Right cardiac atrium (tissue), 5 donors: ENCODE measurements around the gene EVA1A. TPM values are rescaled to one million over a fixed set of nuclear protein-coding genes. Genes with fewer than 3 reads are reported as not detected.

Experiments
- ATAC-seq, 2 donors: fragments of 200-7000 bp; cut with Tn5 transposase; one replicate each; pipeline versions ENCODE4 v1.8.0 to v1.9.1; 2020; ENCODE audit warnings: moderate library complexity in 2 of 2, mild to moderate bottlenecking in 1 of 2
- DNase-seq, 3 donors: peaks; one replicate each; pipeline ENCODE4 v3.0.0-alpha.2; 2020
- H3K27ac ChIP-seq: one replicate; pipeline ENCODE4 v1.5.1; 2013; ENCODE audit warnings: mild to moderate bottlenecking, low read length, control low read depth, moderate library complexity
- H3K27me3 ChIP-seq: one replicate; pipeline ENCODE4 v1.6.1; 2013; ENCODE audit not compliant: control insufficient read depth, insufficient read depth
- H3K4me1 ChIP-seq: one replicate; pipeline ENCODE4 v1.6.1; 2013; ENCODE audit warnings: low read length; ENCODE audit not compliant: control insufficient read depth, insufficient read depth
- H3K4me3 ChIP-seq: one replicate; pipeline ENCODE4 v1.5.1; 2013; ENCODE audit warnings: low read length, control low read depth
- H3K9me3 ChIP-seq: one replicate; pipeline ENCODE4 v1.6.1; 2013; ENCODE audit warnings: low read length; ENCODE audit not compliant: control insufficient read depth
- WGBS: extraction: QIAGEN DNeasy Blood & Tissue Kit; methylation state at CpG from one replicate; pipeline ENCODE4 v1.1.7; 2013; 5-methylcytosine and 5-hydroxymethylcytosine counted together
- intact Hi-C, 4 donors: fragments of 100-400 bp; cut with DNase I; formaldehyde crosslinking; loops; one replicate each; pipeline versions ENCODE4 v1.11.0 to v1.14.0; 2022 to 2023
- polyA plus RNA-seq: library from polyadenylated mRNA; stranded (reverse); fragments of 200-250 nt; gene quantifications from one replicate; pipeline ENCODE4 v1.2.3, GENCODE V29; 2013
- total RNA-seq, 4 donors: library from RNA; stranded (reverse); fragmentation: NEBNext Ultra II Directional; extraction: Animal tissue kit (Norgen Biotek cat#: 25700); gene quantifications; one replicate each; pipeline ENCODE4 v1.2.1, GENCODE V29; 2021
- donor health status: healthy with polysubstance abuse.
- donor health status: DM: no; HTN: yes; CAD: no.
- donor health status: DM: no; HTN: no; CAD: no.
- donor health status: DM: no; HTN: yes; CAD: no; lungs with severe emphysema.
- donor health status: DM: yes; HTN: yes; CAD: no.

The EVA1A gene
- total and polyA plus RNA-seq, 5 donors = 0.24 to 0.66 (median 0.26) TPM; not detected in 2

- no peaks in the 10 kb centered on the region for H3K27me3 ChIP-seq
- WGBS = 57% methylated on average over 6 of the region's 6 CpGs
- no peaks in the 10 kb centered on the region for H3K4me1 ChIP-seq
- ATAC-seq = no peak
- no peak overlapping the region for H3K4me3 ChIP-seq
- intact Hi-C loops = no loop called here
- H3K27ac ChIP-seq = no peak overlapping the region
- no peaks in the 10 kb centered on the region for H3K9me3 ChIP-seq
- DNase-seq = no peak
These were observed 21.9 kb downstream of the EVA1A start for GRCh38 chr2:75538521-75539490.

GRCh38 chr2:75537658-75538057 lies 23.1 kb downstream of the EVA1A start:
- intact Hi-C loops = no loop called here
- DNase-seq = no peak
- H3K9me3 ChIP-seq = no peaks in the 10 kb centered on the region
- H3K27me3 ChIP-seq = no peaks in the 10 kb centered on the region
- H3K4me3 ChIP-seq = no peak overlapping the region
- H3K4me1 ChIP-seq = no peaks in the 10 kb centered on the region
- no peak overlapping the region for H3K27ac ChIP-seq
- ATAC-seq = no peak
- WGBS = 94% methylated on average over 3 of the region's 3 CpGs

DNA sequence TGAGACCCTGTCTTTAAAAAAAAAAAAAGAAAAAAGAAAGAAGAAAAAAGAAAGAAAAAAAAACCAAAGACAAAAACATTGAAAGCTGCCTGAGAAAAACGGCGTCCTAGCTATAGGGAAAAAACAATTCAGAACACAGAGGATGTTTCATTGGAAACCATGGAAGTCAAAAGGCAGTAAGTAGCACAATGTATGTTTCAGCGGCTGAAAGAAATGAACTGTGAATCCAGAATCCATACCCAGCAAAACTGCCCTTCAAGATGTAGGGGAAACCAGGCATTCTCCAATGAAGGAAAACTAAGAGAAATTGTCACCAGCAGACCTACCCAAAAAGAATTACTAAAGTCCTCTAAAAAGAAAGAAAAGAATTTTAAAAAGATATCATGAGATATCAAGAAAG lies 27.6 kb downstream of the EVA1A start:
- intact Hi-C loops = no loop called here
- WGBS = 90% methylated on average over 3 of the region's 3 CpGs
- ATAC-seq (no peak), DNase-seq (no peak)
- H3K4me3 ChIP-seq = no peak overlapping the region
- H3K9me3 ChIP-seq = no peaks in the 10 kb centered on the region
- H3K4me1 ChIP-seq = no peaks in the 10 kb centered on the region
- no peak overlapping the region for H3K27ac ChIP-seq
- H3K27me3 ChIP-seq = no peaks in the 10 kb centered on the region

DNA sequence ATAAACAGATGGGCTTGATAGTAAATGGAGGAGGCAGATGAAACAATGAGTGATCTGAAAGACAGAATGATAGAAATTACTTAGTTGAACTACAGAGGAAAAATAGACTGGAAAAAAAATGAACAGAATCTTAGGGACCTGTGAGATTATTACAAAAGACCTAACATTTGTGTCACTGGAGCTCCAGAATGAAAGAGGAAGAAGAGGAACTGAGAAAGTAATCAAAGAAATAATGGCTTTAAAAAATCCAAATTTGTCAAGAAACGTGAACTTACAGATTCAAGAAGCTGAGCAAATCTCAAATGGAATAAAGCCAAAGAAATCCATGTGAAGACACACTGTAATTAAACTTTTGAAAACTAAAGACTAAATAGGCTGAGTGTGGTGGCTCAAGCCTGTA lies 28.3 kb downstream of the EVA1A start:
- H3K27me3 ChIP-seq = no peaks in the 10 kb centered on the region
- ATAC-seq (no peak), DNase-seq (no peak)
- H3K4me1 ChIP-seq = no peaks in the 10 kb centered on the region
- intact Hi-C loops = no loop called here
- no peak overlapping the region for H3K4me3 ChIP-seq
- no peaks in the 10 kb centered on the region for H3K9me3 ChIP-seq
- WGBS = 52% methylated on average over 1 of the region's 1 CpG
- H3K27ac ChIP-seq = no peak overlapping the region

DNA sequence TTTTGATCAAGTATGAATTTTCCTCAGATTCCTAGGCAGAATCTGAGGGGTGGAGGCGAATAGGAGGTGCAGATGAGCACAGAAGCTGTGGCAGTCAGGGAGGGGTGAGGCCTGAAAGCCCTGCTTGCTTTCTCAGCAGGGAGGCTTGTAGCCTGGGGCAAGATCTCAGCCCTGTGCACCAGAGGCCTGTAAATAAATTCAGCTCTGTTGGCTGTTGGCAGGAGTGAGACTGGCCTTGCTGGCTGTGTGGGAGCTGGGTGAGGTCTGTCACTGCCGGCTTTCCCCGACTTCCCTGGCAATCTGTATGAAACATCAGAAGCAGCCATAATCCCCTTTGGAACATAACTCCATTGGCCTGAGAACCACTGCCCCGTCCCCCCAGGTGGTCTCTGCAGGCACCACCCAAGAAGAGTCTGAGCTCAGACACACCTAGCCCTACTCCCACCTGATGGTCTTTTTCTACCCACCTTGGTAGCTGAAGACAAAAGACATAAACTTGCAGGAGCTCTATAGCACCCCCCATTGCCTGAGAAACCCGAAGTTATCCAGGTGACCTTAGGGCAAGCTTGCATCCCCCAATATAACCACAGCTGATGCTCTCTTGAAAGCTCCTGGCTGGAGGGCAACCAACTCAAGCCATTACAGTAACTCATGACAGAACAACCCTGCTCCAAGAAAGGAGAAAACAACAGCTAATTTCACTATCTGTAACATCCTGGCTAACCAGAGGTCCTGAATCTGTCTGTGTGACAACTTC lies 32.3 kb downstream of the EVA1A start:
- Histone ChIP-seq H3K4me1 (no peaks in the 10 kb centered on the region), H3K4me3 (no peak overlapping the region), H3K27ac (no peak overlapping the region), H3K27me3 (no peaks in the 10 kb centered on the region), H3K9me3 (no peaks in the 10 kb centered on the region)
- intact Hi-C loops = no loop called here
- WGBS = 86% methylated on average over 5 of the region's 5 CpGs
- no peak for ATAC-seq
- DNase-seq = no peak

GRCh38 chr2:75527676-75528075 lies 33.1 kb downstream of the EVA1A start:
- Histone ChIP-seq H3K4me1 (no peaks in the 10 kb centered on the region), H3K27me3 (no peaks in the 10 kb centered on the region), H3K27ac (no peak overlapping the region), H3K9me3 (no peaks in the 10 kb centered on the region), H3K4me3 (no peak overlapping the region)
- DNase-seq = no peak
- ATAC-seq = no peak
- intact Hi-C loops = no loop called here
- 94% methylated on average over 1 of the region's 1 CpG for WGBS

GRCh38 chr2:75526842-75527241 lies 33.9 kb downstream of the EVA1A start:
- Histone ChIP-seq H3K27ac (no peak overlapping the region), H3K27me3 (no peaks in the 10 kb centered on the region), H3K4me3 (no peak overlapping the region), H3K4me1 (no peaks in the 10 kb centered on the region), H3K9me3 (no peaks in the 10 kb centered on the region)
- ATAC-seq (no peak), DNase-seq (no peak)
- intact Hi-C loops = no loop called here

GRCh38 chr2:75525434-75526310 lies 35.1 kb downstream of the EVA1A start:
- no peak for DNase-seq
- H3K4me1 ChIP-seq = no peaks in the 10 kb centered on the region
- WGBS = 88% methylated on average over 5 of the region's 5 CpGs
- intact Hi-C loops = no loop called here
- H3K4me3 ChIP-seq = no peak overlapping the region
- H3K9me3 ChIP-seq = no peaks in the 10 kb centered on the region
- no peak for ATAC-seq
- no peaks in the 10 kb centered on the region for H3K27me3 ChIP-seq
- no peak overlapping the region for H3K27ac ChIP-seq

DNA sequence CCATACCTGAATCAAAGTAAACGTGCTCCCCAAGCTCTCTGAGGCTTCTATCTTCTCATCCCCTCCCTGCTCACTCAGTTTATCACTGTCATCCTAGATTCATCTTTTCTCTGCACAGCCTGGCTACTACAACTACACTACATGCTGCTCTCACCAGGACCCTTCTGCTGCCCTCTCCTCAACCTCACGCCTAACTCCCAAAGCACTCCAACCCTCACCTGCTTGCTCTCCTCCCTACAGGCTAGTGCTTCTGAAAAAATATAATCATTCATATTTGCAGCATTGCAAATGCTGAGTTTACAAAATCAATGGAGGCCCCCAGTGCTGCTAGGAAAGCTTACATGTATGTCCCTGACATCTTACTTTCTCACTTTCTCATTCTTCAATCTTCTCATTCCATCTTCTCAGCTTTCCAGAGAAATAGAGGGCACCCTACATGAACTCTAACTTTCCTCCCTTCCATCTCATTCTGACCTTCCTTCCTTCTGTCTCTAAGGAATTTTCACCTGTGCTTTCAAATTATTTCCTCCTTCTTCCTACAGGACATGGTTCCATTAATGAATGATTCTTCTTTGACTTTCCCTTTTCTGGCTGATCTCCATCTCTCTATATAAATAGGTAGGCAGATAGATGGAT lies 36.3 kb downstream of the EVA1A start:
- ATAC-seq = no peak
- intact Hi-C loops = no loop called here

More for the DNA sequence above, 36.3 kb downstream of the EVA1A start:
- H3K27ac ChIP-seq = no peak overlapping the region
- no peaks in the 10 kb centered on the region for H3K9me3 ChIP-seq
- no peak for DNase-seq
- no peaks in the 10 kb centered on the region for H3K4me1 ChIP-seq
- no peak overlapping the region for H3K4me3 ChIP-seq
- 93% methylated on average over 2 of the region's 2 CpGs for WGBS
- H3K27me3 ChIP-seq = no peaks in the 10 kb centered on the region
